Loucy (cell line): ENCODE data around the gene RPL6.

Experiments
- H2AFZ ChIP-seq: fragments of 200-600 bp; sonication (generic); 2 replicates; pipeline ENCODE4 v1.6.0; 2016; ENCODE audit warnings: antibody characterized with exemption, mild to moderate bottlenecking, low read length, moderate library complexity
- H3F3A ChIP-seq: fragments of 200-600 bp; 2 replicates; pipeline ENCODE4 v1.6.0; 2016; ENCODE audit warnings: antibody characterized with exemption, low read depth, mild to moderate bottlenecking
- H3K27me3 ChIP-seq: fragments of 200-600 bp; sonication (generic); 2 replicates; pipeline ENCODE4 v1.6.1; 2014; ENCODE audit warnings: low read length, mild to moderate bottlenecking; ENCODE audit not compliant: insufficient read depth, poor library complexity, severe bottlenecking
- H3K36me3 ChIP-seq: fragments of 200-600 bp; sonication (generic); 2 replicates; pipeline ENCODE4 v1.6.1; 2016; ENCODE audit warnings: low read length; ENCODE audit not compliant: insufficient read depth
- H3K4me1 ChIP-seq: fragments of 200-600 bp; sonication (generic); 2 replicates; pipeline ENCODE4 v1.5.1; 2014; ENCODE audit warnings: low read length, mild to moderate bottlenecking; ENCODE audit not compliant: insufficient read depth, poor library complexity, severe bottlenecking
- H3K4me2 ChIP-seq: fragments of 200-600 bp; sonication (generic); 2 replicates; pipeline ENCODE4 v1.6.0; 2014; ENCODE audit warnings: antibody characterized with exemption, low read length, low read depth, mild to moderate bottlenecking; ENCODE audit not compliant: poor library complexity, severe bottlenecking
- H3K4me3 ChIP-seq: fragments of 200-600 bp; sonication (generic); 2 replicates; pipeline ENCODE4 v1.5.1; 2014; ENCODE audit warnings: low read length, mild to moderate bottlenecking, mixed read lengths; ENCODE audit not compliant: poor library complexity, severe bottlenecking
- H3K79me2 ChIP-seq: fragments of 200-600 bp; sonication (generic); 2 replicates; pipeline ENCODE4 v1.6.1; 2014; ENCODE audit warnings: low read length; ENCODE audit not compliant: insufficient read depth
- H3K9ac ChIP-seq: fragments of 200-600 bp; sonication (generic); 2 replicates; pipeline ENCODE4 v1.6.0; 2014; ENCODE audit warnings: mild to moderate bottlenecking, low read depth, low read length, moderate library complexity; ENCODE audit not compliant: poor library complexity, severe bottlenecking
- H3K9me2 ChIP-seq: fragments of 200-600 bp; sonication (generic); replicated peaks from 2 replicates; pipeline ENCODE4 v1.6.1; 2016; ENCODE audit warnings: low read depth, low read length, mixed read lengths
- H3K9me3 ChIP-seq: fragments of 200-600 bp; sonication (generic); 2 replicates; pipeline ENCODE4 v1.6.1; 2014; ENCODE audit warnings: mild to moderate bottlenecking, antibody characterized with exemption, low read length, low read depth; ENCODE audit not compliant: insufficient read depth
- H4K20me1 ChIP-seq: fragments of 200-600 bp; sonication (generic); 2 replicates; pipeline ENCODE4 v1.6.0; 2014; ENCODE audit warnings: antibody characterized with exemption, low read length, mild to moderate bottlenecking; ENCODE audit not compliant: insufficient read depth, poor library complexity, severe bottlenecking
- EZH2phosphoT487 ChIP-seq: fragments of 200-600 bp; IDR thresholded peaks from 2 replicates; pipeline ENCODE4 v1.6.1; 2018; ENCODE audit warnings: antibody characterized with exemption, mild to moderate bottlenecking, moderate library complexity, borderline replicate concordance
- TF ChIP-seq, protein P1 (sequence below): fragments of 200-600 bp; sonication (generic); conservative IDR thresholded peaks from 2 replicates; pipeline ENCODE4 v1.5.1; 2014; ENCODE audit warnings: mild to moderate bottlenecking, antibody characterized with exemption, low read length

The RPL6 gene

DNA sequence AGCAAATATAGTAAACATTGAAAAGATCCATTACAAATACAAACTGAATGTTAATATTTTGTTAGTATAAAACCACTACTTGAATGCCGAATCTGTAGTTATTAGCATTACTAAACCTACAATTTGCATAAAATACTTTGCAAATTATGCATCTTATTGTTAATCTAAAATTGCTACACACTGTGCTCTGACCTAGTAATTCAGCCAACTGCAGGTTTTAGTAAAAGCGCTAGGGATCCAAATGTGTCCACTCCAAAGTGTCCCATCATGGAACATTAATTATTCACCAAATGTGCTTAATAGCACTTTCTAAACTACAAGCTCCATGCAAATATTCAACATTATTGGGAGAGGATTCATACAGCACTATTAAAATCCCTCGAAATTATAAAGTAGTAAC is 41.4 kb downstream of the RPL6 start:
- H3K9me3 ChIP-seq, result no peaks in the 10 kb centered on the region
- H4K20me1 ChIP-seq, result peaks cover 23% of the 10 kb centered on the region
- H3K79me2 ChIP-seq, result peaks cover 87% of the 10 kb centered on the region

DNA sequence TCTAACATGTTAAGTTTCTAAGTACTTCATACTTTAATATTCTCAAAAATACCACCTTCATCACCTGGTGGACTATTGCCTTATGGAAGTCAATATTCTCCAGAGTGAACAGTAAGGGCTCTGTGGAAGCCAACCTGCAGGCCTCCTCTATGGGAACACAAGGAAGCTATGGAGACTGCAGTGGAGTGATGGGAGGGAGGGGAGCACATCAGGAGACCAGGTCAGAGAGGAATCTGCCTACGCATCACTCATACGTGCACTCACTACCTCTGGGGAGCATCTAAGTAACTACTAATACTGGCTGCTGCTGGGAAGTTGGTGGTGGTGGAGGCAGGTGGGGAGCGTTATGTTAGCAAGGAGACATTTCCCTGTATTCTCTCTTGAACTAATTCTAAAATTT is 47.1 kb downstream of the RPL6 start:
- no peak overlapping the region for H2AFZ ChIP-seq
- no peak for TF ChIP-seq EZH2phosphoT487
- TF ChIP-seq, protein P1, sequence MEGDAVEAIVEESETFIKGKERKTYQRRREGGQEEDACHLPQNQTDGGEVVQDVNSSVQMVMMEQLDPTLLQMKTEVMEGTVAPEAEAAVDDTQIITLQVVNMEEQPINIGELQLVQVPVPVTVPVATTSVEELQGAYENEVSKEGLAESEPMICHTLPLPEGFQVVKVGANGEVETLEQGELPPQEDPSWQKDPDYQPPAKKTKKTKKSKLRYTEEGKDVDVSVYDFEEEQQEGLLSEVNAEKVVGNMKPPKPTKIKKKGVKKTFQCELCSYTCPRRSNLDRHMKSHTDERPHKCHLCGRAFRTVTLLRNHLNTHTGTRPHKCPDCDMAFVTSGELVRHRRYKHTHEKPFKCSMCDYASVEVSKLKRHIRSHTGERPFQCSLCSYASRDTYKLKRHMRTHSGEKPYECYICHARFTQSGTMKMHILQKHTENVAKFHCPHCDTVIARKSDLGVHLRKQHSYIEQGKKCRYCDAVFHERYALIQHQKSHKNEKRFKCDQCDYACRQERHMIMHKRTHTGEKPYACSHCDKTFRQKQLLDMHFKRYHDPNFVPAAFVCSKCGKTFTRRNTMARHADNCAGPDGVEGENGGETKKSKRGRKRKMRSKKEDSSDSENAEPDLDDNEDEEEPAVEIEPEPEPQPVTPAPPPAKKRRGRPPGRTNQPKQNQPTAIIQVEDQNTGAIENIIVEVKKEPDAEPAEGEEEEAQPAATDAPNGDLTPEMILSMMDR, result no peak
- peaks cover 24% of the 10 kb centered on the region for H4K20me1 ChIP-seq
- H3K9me2 ChIP-seq, result no peaks in the 10 kb centered on the region
- H3K4me3 ChIP-seq, result no peak overlapping the region
- H3F3A ChIP-seq, result no peaks in the 10 kb centered on the region
- no peaks in the 10 kb centered on the region for H3K9me3 ChIP-seq
- H3K27me3 ChIP-seq, result no peaks in the 10 kb centered on the region
- no peaks in the 10 kb centered on the region for H3K4me1 ChIP-seq
- H3K9ac ChIP-seq, result no peak overlapping the region
- no peak overlapping the region for H3K4me2 ChIP-seq
- H3K79me2 ChIP-seq, result peaks cover 84% of the 10 kb centered on the region
- no peaks in the 10 kb centered on the region for H3K36me3 ChIP-seq

More for the DNA sequence above, 41.4 kb downstream of the RPL6 start:
- no peaks in the 10 kb centered on the region for H3K27me3 ChIP-seq
- H3F3A ChIP-seq, result no peaks in the 10 kb centered on the region
- H3K9ac ChIP-seq, result no peak overlapping the region
- H3K36me3 ChIP-seq, result no peaks in the 10 kb centered on the region
- peaks cover 2% of the 10 kb centered on the region for H3K4me1 ChIP-seq
- no peak overlapping the region for H3K4me3 ChIP-seq
- H3K9me2 ChIP-seq, result no peaks in the 10 kb centered on the region
- H3K4me2 ChIP-seq, result no peak overlapping the region
- no peak overlapping the region for H2AFZ ChIP-seq
- TF ChIP-seq EZH2phosphoT487, result no peak
- TF ChIP-seq, protein P1, result no peak

DNA sequence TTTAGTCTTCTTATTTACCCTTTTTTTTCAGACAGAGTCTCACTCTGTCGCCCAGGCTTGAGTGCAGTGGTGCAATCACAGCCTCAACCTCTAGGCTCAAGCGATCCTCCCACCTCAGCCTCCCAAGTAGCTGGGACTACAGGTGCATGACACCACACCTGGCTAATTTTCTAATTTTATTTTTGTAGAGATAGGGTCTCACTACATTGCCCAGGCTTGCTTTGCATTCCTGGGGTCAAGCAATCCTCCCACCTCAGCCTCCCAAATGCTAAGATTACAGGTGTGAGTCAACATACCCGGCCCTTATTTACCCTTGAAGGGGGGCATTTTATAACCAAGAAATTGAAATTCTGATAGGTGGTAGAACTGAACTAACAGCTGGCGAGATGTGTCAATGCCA is 48.1 kb downstream of the RPL6 start:
- H3K36me3 ChIP-seq, result no peaks in the 10 kb centered on the region
- no peaks in the 10 kb centered on the region for H3K9me3 ChIP-seq
- no peaks in the 10 kb centered on the region for H3K27me3 ChIP-seq
- no peak overlapping the region for H3K9ac ChIP-seq
- no peaks in the 10 kb centered on the region for H3K9me2 ChIP-seq
- H3K4me3 ChIP-seq, result no peak overlapping the region
- H4K20me1 ChIP-seq, result peaks cover 28% of the 10 kb centered on the region
- H3K4me2 ChIP-seq, result no peak overlapping the region
- no peaks in the 10 kb centered on the region for H3K4me1 ChIP-seq
- no peak overlapping the region for H2AFZ ChIP-seq
- no peaks in the 10 kb centered on the region for H3F3A ChIP-seq
- H3K79me2 ChIP-seq, result peaks cover 87% of the 10 kb centered on the region
- TF ChIP-seq EZH2phosphoT487, result no peak
- TF ChIP-seq, protein P1, result no peak
